Measurements from ENCODE around the gene PLIN5. TPM values are rescaled to one million over a fixed set of nuclear protein-coding genes. Genes with fewer than 3 reads are reported as not detected.

PLIN5 gene
- total RNA-seq = 4.6 and 23.2 TPM in 2 replicates

- DNase-seq (ENCODE audit: low read depth in 2 of 2) = peak; percentile 45 to 89
Measured at GRCh38 chr19:4534836-4535658, at the start of gene PLIN5. Gene PLIN5 (minus strand): TSS chr19:4535224. CDS start chr19:4534074, 1,150 bp downstream.

- peak; percentile 41 to 59 for DNase-seq (ENCODE audit: low read depth in 2 of 2)
Measured at GRCh38 chr19:4583961-4584669, 49.1 kb upstream of the PLIN5 start.

GRCh38 chr19:4582980-4583842, 48.2 kb upstream of the PLIN5 start:
- DNase-seq (ENCODE audit: low read depth in 2 of 2) = no peak

- peak; percentile 50 to 70 for DNase-seq (ENCODE audit: low read depth in 2 of 2)
Measured at GRCh38 chr19:4581666-4582553, 46.9 kb upstream of the PLIN5 start.

- DNase-seq (ENCODE audit: low read depth in 2 of 2) = no peak
Measured at GRCh38 chr19:4580961-4581665, 46.1 kb upstream of the PLIN5 start.

GRCh38 chr19:4580021-4580901, 45.2 kb upstream of the PLIN5 start:
- no peak for DNase-seq (ENCODE audit: low read depth in 2 of 2)

GRCh38 chr19:4579389-4579788, 44.4 kb upstream of the PLIN5 start:
- DNase-seq (ENCODE audit: low read depth in 2 of 2) = no peak

GRCh38 chr19:4578552-4579248, 43.7 kb upstream of the PLIN5 start:
- DNase-seq (ENCODE audit: low read depth in 2 of 2) = no peak

- no peak for DNase-seq (ENCODE audit: low read depth in 2 of 2)
Measured at GRCh38 chr19:4577020-4577782, 42.2 kb upstream of the PLIN5 start.

- peak; percentile 80 to 84 for DNase-seq (ENCODE audit: low read depth in 2 of 2)
Measured at GRCh38 chr19:4576016-4576933, 41.3 kb upstream of the PLIN5 start.

GRCh38 chr19:4575267-4576015, 40.4 kb upstream of the PLIN5 start:
- DNase-seq (ENCODE audit: low read depth in 2 of 2) = peak; percentile 89 to 99

- DNase-seq (ENCODE audit: low read depth in 2 of 2) = no peak
Measured at GRCh38 chr19:4573682-4574081, 38.7 kb upstream of the PLIN5 start.

- DNase-seq (ENCODE audit: low read depth in 2 of 2) = no peak
Measured at GRCh38 chr19:4571305-4571917, 36.4 kb upstream of the PLIN5 start.

GRCh38 chr19:4570916-4571304, 35.9 kb upstream of the PLIN5 start:
- no peak for DNase-seq (ENCODE audit: low read depth in 2 of 2)

- no peak for DNase-seq (ENCODE audit: low read depth in 2 of 2)
Measured at GRCh38 chr19:4570402-4570801, 35.4 kb upstream of the PLIN5 start.

GRCh38 chr19:4568886-4569285, 33.9 kb upstream of the PLIN5 start:
- DNase-seq (ENCODE audit: low read depth in 2 of 2) = no peak

Measured in lung microvascular endothelial cell (primary cell).